Suprapubic skin (tissue), 4 donors: ENCODE results near the gene C12orf50. TPM values are rescaled to one million over a fixed set of nuclear protein-coding genes. Genes with fewer than 3 reads are reported as not detected.

Source experiments
- DNase-seq, 2 donors: peaks; one replicate each; pipeline ENCODE4 v3.0.0-alpha.2; 2019; ENCODE audit warnings: low spot score in 2 of 2
- H3K27ac ChIP-seq: fragments of 200-600 bp; sonication (generic); one replicate; pipeline ENCODE4 v1.5.1; 2019
- H3K27me3 ChIP-seq: fragments of 200-600 bp; sonication (generic); one replicate; pipeline ENCODE4 v1.5.1; 2019
- H3K36me3 ChIP-seq: fragments of 200-600 bp; sonication (generic); one replicate; pipeline ENCODE4 v1.5.1; 2019
- H3K4me1 ChIP-seq: fragments of 200-600 bp; sonication (generic); one replicate; pipeline ENCODE4 v1.5.1; 2019
- H3K4me3 ChIP-seq: fragments of 200-600 bp; sonication (generic); one replicate; pipeline ENCODE4 v1.5.1; 2019; ENCODE audit warnings: mild to moderate bottlenecking
- H3K9me3 ChIP-seq: fragments of 200-600 bp; sonication (generic); one replicate; pipeline ENCODE4 v1.5.1; 2019
- EP300 ChIP-seq: sonication (generic); formaldehyde crosslinking; IDR thresholded peaks from one replicate; pipeline ENCODE4 v1.6.1; 2017; ENCODE audit warnings: antibody characterized with exemption
- POLR2A ChIP-seq, 2 donors: fragments of 450-650 bp; IDR thresholded peaks; one replicate each; pipeline ENCODE4 v1.6.1; 2017; ENCODE audit warnings: antibody characterized with exemption in 2 of 2, mild to moderate bottlenecking in 2 of 2, moderate library complexity in 2 of 2
- POLR2AphosphoS5 ChIP-seq, 3 donors: sonication (generic); formaldehyde crosslinking; IDR thresholded peaks; one replicate each; pipeline ENCODE4 v1.6.1; 2017; ENCODE audit warnings: antibody characterized with exemption in 3 of 3
- WGBS: methylation state at CpG from one replicate; pipeline ENCODE4 v1.1.5; 2018; 5-methylcytosine and 5-hydroxymethylcytosine counted together
- total RNA-seq, 4 donors: library from RNA; depleted of rRNA; stranded (reverse); fragments of >200 nt; gene quantifications; one replicate each; pipeline ENCODE4 v1.1.0, GENCODE V29; 2016
- TF ChIP-seq, protein P1 (sequence below), 2 donors: fragments of 200-600 bp in 1 of 2; fragments of 450-650 bp in 1 of 2; sonication (generic) in 1 of 2; IDR thresholded peaks; one replicate each; pipeline ENCODE4 v1.5.1; 2016 to 2019; ENCODE audit warnings: antibody characterized with exemption in 2 of 2, mild to moderate bottlenecking in 1 of 2, moderate library complexity in 1 of 2

C12orf50 gene, protein sequence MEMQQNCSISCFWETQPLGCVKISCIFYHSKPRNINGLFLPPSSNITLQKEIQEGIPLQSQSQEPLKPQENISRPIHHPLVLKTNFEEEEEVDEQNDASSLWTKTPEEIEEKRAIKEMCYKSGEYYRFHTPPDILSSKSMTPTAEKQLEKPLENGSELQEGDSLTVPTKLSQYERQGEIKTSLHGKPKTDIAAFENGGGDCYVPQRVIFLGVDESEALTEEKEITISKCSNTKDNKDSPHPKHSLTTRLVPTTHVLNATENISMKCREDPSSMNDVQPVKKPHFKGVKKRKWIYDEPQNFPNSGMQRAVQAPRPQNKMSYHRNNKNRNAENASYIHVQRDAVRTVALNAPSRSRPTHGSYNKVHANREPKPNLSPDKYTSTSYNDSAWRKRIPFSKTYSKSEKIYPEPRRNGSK
- total RNA-seq, result not detected

DNA sequence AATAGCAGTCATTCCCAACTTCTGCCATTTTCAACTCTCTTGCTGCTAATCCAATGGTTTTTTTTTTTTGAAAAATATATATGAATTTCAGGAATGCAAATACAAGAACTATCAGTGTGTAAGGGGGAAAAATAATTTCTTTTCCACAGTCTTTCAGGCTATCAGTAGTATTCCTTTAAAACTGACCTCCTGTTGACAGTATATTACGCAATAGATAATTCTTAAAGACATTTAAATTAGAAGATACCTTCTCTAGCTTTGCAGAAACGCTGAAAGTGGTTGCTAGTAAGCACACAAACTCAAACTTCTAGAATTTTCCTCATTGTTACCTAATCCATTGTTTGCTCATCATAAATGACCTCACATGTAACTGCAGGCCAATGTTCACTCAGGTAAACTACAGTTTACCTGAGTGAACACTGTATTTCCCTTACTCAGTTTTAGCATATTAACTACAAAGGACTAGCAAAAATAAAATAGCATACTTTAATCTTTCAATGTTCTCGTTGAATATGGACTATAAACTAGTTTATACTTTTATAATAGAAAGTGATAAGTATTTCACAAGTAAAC is at the start of gene C12orf50:
TSS of gene C12orf50 (minus strand) at position 309 of the 573 bp plus-strand sequence. CDS start 2,439 bp downstream, outside the sequence.
- no peaks in the 10 kb centered on the region for H3K36me3 ChIP-seq
- no peak within 1 kb of the TSS for H3K27ac ChIP-seq
- 44% methylated on average over 3 of the region's 3 CpGs for WGBS
- no peaks in the 10 kb centered on the region for H3K27me3 ChIP-seq
- no peaks in the 10 kb centered on the region for H3K4me1 ChIP-seq
- no peak within 1 kb of the TSS for H3K4me3 ChIP-seq
- H3K9me3 ChIP-seq, result no peaks in the 10 kb centered on the region
- DNase-seq, result no peak
- TF ChIP-seq, protein P1, sequence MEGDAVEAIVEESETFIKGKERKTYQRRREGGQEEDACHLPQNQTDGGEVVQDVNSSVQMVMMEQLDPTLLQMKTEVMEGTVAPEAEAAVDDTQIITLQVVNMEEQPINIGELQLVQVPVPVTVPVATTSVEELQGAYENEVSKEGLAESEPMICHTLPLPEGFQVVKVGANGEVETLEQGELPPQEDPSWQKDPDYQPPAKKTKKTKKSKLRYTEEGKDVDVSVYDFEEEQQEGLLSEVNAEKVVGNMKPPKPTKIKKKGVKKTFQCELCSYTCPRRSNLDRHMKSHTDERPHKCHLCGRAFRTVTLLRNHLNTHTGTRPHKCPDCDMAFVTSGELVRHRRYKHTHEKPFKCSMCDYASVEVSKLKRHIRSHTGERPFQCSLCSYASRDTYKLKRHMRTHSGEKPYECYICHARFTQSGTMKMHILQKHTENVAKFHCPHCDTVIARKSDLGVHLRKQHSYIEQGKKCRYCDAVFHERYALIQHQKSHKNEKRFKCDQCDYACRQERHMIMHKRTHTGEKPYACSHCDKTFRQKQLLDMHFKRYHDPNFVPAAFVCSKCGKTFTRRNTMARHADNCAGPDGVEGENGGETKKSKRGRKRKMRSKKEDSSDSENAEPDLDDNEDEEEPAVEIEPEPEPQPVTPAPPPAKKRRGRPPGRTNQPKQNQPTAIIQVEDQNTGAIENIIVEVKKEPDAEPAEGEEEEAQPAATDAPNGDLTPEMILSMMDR (IDR thresholded peaks at IDR 0.05), result no peak
- TF ChIP-seq POLR2AphosphoS5 (IDR thresholded peaks at IDR 0.05), result no peak
- no peak for TF ChIP-seq POLR2A (IDR thresholded peaks at IDR 0.05)
- TF ChIP-seq EP300, result no peak

DNA sequence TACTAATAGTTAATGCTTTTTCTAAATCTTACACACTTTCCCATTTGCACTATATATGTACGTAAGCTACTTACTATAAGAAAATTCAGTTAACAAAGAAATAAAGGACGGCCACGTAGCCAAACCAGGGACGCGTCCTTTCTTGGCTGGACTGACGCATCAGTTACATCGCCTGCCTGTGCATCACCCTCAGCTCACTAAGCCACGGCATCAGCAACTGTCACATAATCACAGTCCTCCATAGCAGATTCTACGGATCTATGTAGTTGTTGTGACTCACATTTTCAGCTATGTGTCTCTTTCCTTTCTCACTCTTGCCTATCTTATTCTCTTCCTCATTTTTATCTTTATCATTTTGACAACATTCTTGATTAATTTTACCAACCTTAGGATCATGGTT is 38.1 kb upstream of the C12orf50 start:
- Histone ChIP-seq H3K27me3 (no peaks in the 10 kb centered on the region), H3K27ac (no peak overlapping the region), H3K9me3 (no peaks in the 10 kb centered on the region), H3K4me1 (no peaks in the 10 kb centered on the region), H3K36me3 (peaks cover 5% of the 10 kb centered on the region), H3K4me3 (no peak overlapping the region)
- TF ChIP-seq POLR2A (IDR thresholded peaks at IDR 0.05) (no peak), POLR2AphosphoS5 (IDR thresholded peaks at IDR 0.05) (no peak), EP300 (no peak)
- TF ChIP-seq, protein P1 (IDR thresholded peaks at IDR 0.05), result no peak
- DNase-seq, result no peak
- 95% methylated on average over 9 of the region's 9 CpGs for WGBS

DNA sequence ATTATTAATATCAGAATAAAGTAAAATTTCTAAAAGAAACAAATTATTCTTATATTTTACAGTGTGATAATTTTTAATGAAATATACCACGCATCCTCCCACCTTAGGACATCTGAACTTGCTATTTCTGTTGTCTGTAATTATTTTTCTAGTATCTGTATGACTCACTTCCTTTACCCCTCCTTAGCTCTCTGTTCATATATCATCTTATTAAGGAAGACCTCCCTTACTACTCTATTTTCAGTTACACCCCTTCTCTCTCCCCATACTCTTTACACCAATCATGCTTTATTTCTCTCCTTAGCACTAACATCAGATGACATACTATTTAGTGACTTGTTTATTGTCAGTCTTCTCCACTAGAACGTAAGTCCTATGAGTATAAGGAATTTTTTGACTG is 34.2 kb upstream of the C12orf50 start:
- Histone ChIP-seq H3K27me3 (no peaks in the 10 kb centered on the region), H3K9me3 (no peaks in the 10 kb centered on the region), H3K4me1 (no peaks in the 10 kb centered on the region), H3K27ac (no peak overlapping the region), H3K36me3 (peaks cover 8% of the 10 kb centered on the region), H3K4me3 (no peak overlapping the region)
- 93% methylated on average over 2 of the region's 2 CpGs for WGBS
- TF ChIP-seq, protein P1 (IDR thresholded peaks at IDR 0.05), result no peak
- TF ChIP-seq POLR2AphosphoS5 (IDR thresholded peaks at IDR 0.05), result no peak
- DNase-seq, result no peak

DNA sequence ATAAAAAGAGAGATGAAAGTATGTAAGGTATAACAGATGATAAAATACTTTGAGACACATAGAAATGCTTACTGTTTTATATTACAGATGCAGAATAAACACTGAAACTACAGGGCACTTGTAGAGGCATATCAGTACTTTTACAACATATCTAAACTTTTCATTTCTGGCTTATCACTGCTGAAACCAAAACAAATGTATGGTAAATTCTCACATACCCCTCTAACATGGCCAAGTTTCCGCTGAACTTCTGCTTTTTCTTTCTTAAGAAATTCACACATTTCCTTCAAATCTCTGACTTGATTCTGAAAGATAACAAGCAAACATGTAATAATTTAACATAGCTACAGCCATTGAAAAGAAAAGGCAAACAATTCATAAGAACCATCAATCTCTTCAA is 33.3 kb upstream of the C12orf50 start:
- peaks cover 13% of the 10 kb centered on the region for H3K36me3 ChIP-seq
- H3K27me3 ChIP-seq, result no peaks in the 10 kb centered on the region
- H3K27ac ChIP-seq, result no peak overlapping the region
- H3K9me3 ChIP-seq, result no peaks in the 10 kb centered on the region
- no peak overlapping the region for H3K4me3 ChIP-seq
- 94% methylated on average over 1 of the region's 1 CpG for WGBS
- TF ChIP-seq, protein P1 (IDR thresholded peaks at IDR 0.05), result no peak
- TF ChIP-seq POLR2AphosphoS5 (IDR thresholded peaks at IDR 0.05) (no peak), EP300 (no peak), POLR2A (IDR thresholded peaks at IDR 0.05) (no peak)
- no peak for DNase-seq
- H3K4me1 ChIP-seq, result no peaks in the 10 kb centered on the region

DNA sequence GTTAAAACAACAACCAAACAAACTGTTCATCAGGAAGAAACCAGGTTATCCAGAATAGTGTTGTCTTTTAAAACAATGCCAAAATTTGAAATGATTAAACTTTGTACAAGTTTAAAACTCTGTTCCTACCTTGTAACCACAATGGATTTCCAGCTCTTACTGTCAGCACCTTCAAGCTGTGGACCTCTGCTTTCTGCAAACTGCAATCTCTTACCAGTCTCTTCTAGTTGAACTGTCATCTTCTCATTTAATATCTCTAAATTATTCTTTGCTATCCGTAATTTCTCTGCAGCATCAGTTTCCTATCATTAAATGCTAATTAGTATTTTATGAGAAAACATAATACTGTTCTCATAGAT is 29.5 kb upstream of the C12orf50 start:
- Histone ChIP-seq H3K4me3 (no peak overlapping the region), H3K9me3 (no peaks in the 10 kb centered on the region), H3K27me3 (no peaks in the 10 kb centered on the region), H3K4me1 (no peaks in the 10 kb centered on the region), H3K27ac (no peak overlapping the region), H3K36me3 (peaks cover 25% of the 10 kb centered on the region)
- no peak for DNase-seq
- no peak for TF ChIP-seq POLR2AphosphoS5 (IDR thresholded peaks at IDR 0.05)
- TF ChIP-seq, protein P1 (IDR thresholded peaks at IDR 0.05), result no peak
- TF ChIP-seq POLR2A (IDR thresholded peaks at IDR 0.05), result no peak
- no peak for TF ChIP-seq EP300
- 93% methylated on average over 1 of the region's 1 CpG for WGBS
